Hematopoietic multipotent progenitor cell treated with erythropoietin and hydrocortisone succinate and interleukin-3 and kit ligand, for 4 days (in vitro differentiated cells): ENCODE results near the gene ARID3A.
"Not testable (repeated sequence)": the region's sequence is repeated elsewhere in the genome, so short reads cannot be mapped to it uniquely, and the experiment has no call there.

Experiments used
- DNase-seq: peaks from one replicate; pipeline ENCODE4 v3.0.0-alpha.2; 2015

ARID3A gene

GRCh38 chr19:948842-949496 lies 23.1 kb downstream of the ARID3A start:
- no peak for DNase-seq

GRCh38 chr19:950352-951066 lies 24.7 kb downstream of the ARID3A start:
- no peak for DNase-seq

- DNase-seq = no peak
These were observed 26.3 kb downstream of the ARID3A start for GRCh38 chr19:952049-952679.

DNA sequence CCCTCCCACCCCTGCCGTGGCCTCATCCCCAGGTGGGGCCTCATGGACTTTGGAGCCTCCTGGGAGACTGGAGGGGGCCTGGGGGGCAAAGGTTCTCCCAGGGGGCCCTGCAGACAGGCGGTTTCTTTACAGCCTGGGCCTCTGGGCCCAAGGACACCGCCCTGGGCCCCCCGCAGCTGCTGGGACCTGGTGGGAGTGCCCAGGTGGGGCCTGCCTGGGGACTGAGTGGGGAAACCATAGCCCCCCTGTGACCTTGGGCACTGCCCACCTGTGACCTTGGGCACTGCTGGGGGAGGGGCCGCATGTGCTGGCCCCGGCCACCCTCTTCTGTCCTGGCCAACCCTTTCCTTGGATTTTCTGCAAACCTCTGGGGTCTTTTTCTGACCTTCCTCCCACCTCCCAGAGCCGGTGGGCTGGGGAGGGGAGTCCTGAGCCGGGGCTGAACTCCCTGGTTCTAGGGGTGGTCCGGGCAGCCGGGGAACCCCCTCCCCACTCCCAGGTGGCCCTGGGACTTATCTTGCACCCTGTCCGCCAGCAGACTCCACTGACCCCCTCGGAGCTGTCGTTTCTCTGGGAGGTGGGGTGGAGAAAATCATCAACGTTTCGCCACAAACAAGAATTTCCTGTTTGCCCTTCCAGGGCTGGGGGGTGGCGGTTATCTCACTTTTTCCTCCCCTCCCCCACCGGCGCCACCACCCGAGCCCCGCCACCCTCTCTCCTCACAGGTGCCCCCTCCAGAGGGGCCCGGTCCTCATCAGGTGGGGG lies 27.0 kb downstream of the ARID3A start:
- DNase-seq = peak; percentile 58

GRCh38 chr19:953445-954271 lies 27.8 kb downstream of the ARID3A start:
- no peak for DNase-seq

- no peak for DNase-seq
These were observed 28.4 kb downstream of the ARID3A start for GRCh38 chr19:954272-954671.

- peak; percentile 54 for DNase-seq
These were observed 29.0 kb downstream of the ARID3A start for GRCh38 chr19:954672-955494.

- DNase-seq = no peak
These were observed 30.2 kb downstream of the ARID3A start for GRCh38 chr19:955803-956765.

GRCh38 chr19:956766-957440 lies 31.1 kb downstream of the ARID3A start:
- DNase-seq = no peak

- DNase-seq = not testable (repeated sequence)
These were observed 31.7 kb downstream of the ARID3A start for GRCh38 chr19:957578-957977.

- DNase-seq = no peak
These were observed 33.4 kb downstream of the ARID3A start for GRCh38 chr19:958967-959855.

- no peak for DNase-seq
These were observed 34.2 kb downstream of the ARID3A start for GRCh38 chr19:960020-960419.

DNA sequence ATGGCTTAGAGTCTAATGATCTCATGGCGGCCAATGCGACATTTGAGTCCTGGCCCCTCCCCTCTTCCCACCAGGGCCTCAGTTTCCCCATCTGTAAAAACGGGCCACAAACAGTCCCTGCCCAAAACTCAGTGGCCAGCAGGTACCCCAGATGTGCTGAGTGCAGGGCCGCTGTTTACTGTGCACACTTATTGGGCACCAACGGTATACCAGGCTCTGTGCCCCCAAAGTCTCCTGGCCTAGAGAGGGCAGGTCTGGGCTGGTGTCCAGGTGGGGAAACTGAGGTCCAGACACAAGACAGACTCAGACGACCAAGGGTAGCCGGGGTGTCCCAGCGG lies 34.7 kb downstream of the ARID3A start:
- no peak for DNase-seq

GRCh38 chr19:961866-962620 lies 36.2 kb downstream of the ARID3A start:
- DNase-seq = peak; percentile 93

GRCh38 chr19:962683-963400 lies 37.0 kb downstream of the ARID3A start:
- DNase-seq = no peak

GRCh38 chr19:963486-963951 lies 37.7 kb downstream of the ARID3A start:
- no peak for DNase-seq

GRCh38 chr19:964116-964520 lies 38.3 kb downstream of the ARID3A start:
- DNase-seq = no peak
